H1 (cell line): ENCODE measurements around the gene HEATR5A. TPM values are rescaled to one million over a fixed set of nuclear protein-coding genes. Genes with fewer than 3 reads are reported as not detected.

ENCODE experiments used
- CEBPB ChIP-seq: IDR thresholded peaks from 2 replicates; pipeline ENCODE4 v1.6.1; 2012; ENCODE audit warnings: low read depth, low read length
- NRF1 ChIP-seq: IDR thresholded peaks from 2 replicates; pipeline ENCODE4 v1.6.1; 2011; ENCODE audit warnings: mild to moderate bottlenecking, low read depth, low read length, improper control_type of control experiment
- RAD21 ChIP-seq, 2 experiments: IDR thresholded peaks in 1 of 2; conservative IDR thresholded peaks in 1 of 2; 2 replicates each; pipeline ENCODE4 v1.6.1; 2011; ENCODE audit warnings: low read depth in 2 of 2, low read length in 2 of 2, improper control_type of control experiment in 1 of 2, inconsistent platforms in 1 of 2, mild to moderate bottlenecking in 1 of 2, moderate library complexity in 1 of 2
- SUZ12 ChIP-seq: fragments of 200-600 bp; sonication (generic); IDR thresholded peaks from 2 replicates; pipeline ENCODE4 v1.6.1; 2012; ENCODE audit warnings: mild to moderate bottlenecking, inconsistent platforms, low read length, moderate library complexity, mixed read lengths
- TEAD4 ChIP-seq: IDR thresholded peaks from 2 replicates; pipeline ENCODE4 v1.6.1; 2012; ENCODE audit warnings: low read depth, low read length, inconsistent platforms, mixed read lengths
- ZNF274 ChIP-seq: IDR thresholded peaks from 2 replicates; pipeline ENCODE4 v1.7.0; 2012; ENCODE audit warnings: low read length, borderline replicate concordance; ENCODE audit errors: extremely low read depth
- polyA plus RNA-seq, 7 experiments: library from polyadenylated mRNA; depleted of rRNA in 3 of 7; stranded (reverse) in 5 of 7; unstranded in 2 of 7; fragments of >200 nt in 5 of 7; fragments of 200-250 nt in 2 of 7; gene quantifications; 1 replicate in 5 of 7; 2 replicates in 1 of 7; 4 replicates in 1 of 7; pipeline versions ENCODE4 v1.2.1 to v1.2.3, GENCODE V29; 2011 to 2013; ENCODE audit warnings: missing spikeins in 2 of 7, mixed read lengths in 2 of 7
- total RNA-seq: library from RNA; stranded (reverse); fragmentation: NEBNext Ultra II Directional; extraction: Animal tissue kit (Norgen Biotek cat#: 25700); gene quantifications from 2 replicates; pipeline ENCODE4 v1.2.1, GENCODE V29; 2021

HEATR5A gene
- total and polyA plus RNA-seq, 2 of the 8 experiments (the other 6 are each of a cell fraction or from before 2014, with no cell fraction given), result 9.0 to 36.2 TPM

DNA sequence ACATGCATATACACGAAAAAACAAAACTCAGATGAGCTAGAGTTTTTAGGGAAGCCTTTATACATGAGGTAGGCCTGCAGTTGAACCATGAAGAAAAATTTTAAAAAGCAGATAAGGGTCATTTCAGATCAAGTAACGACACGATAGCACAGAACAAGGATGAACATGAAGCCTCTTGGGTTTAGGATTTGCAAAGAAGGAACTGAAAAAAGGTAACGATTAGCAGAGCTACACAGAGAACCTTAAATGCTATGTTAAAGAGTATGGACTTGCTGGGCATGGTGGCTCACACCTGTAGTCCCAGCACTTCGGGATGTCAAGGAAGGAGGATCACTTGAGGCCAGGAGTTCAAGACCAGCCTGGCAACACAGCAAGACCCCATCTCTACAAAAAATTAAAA is 116.7 kb downstream of the HEATR5A start (continued):
- TF ChIP-seq RAD21 (IDR thresholded peaks at IDR 0.05 in 1 of 2, conservative IDR thresholded peaks at IDR 0.05 in 1 of 2; ENCODE audit: low read depth in 2 of 2, low read length in 2 of 2), result no peak
- TF ChIP-seq NRF1, result no peak
- no peak for TF ChIP-seq ZNF274
- TF ChIP-seq TEAD4, result no peak
- no peak for TF ChIP-seq SUZ12
- TF ChIP-seq CEBPB, result no peak
